CD4-positive, alpha-beta T cell (primary cell): ENCODE data around the gene RUNX2. TPM values are rescaled to one million over a fixed set of nuclear protein-coding genes. Genes with fewer than 3 reads are reported as not detected.

Experiments used
- ATAC-seq: fragments of 200-7000 bp; cut with Tn5 transposase; one replicate; pipeline ENCODE4 v1.10.0; 2022; ENCODE audit warnings: mild to moderate bottlenecking; ENCODE audit not compliant: poor library complexity
- CTCF ChIA-PET: fragments of 350-600 bp; sonication (Branson Sonifier 250); formaldehyde crosslinking; loops from one replicate; lab custom pipeline; 2021; ENCODE audit warnings: antibody characterized with exemption, inconsistent platforms; lab: Charles Lee
- POLR2A ChIA-PET: fragments of 350-600 bp; sonication (Branson Sonifier 250); formaldehyde crosslinking; loops from one replicate; lab custom pipeline; 2021; ENCODE audit warnings: antibody characterized with exemption, inconsistent platforms; lab: Charles Lee
- DNase-seq, 14 experiments: peaks; one replicate each; pipeline ENCODE4 v3.0.0-alpha.2; 2013 to 2020; ENCODE audit warnings: mixed read lengths in 2 of 14
- H3K27ac ChIP-seq, 2 donors: one replicate each; pipeline versions ENCODE4 v1.5.1 to v1.7.0; 2013; ENCODE audit warnings: low read length in 2 of 2, low read depth in 1 of 2, mild to moderate bottlenecking in 1 of 2
- H3K27me3 ChIP-seq, 2 experiments: 1 replicate in 1 of 2; 2 replicates in 1 of 2; pipeline versions ENCODE4 v1.6.1 to v1.7.0; 2013; ENCODE audit warnings: low read length in 2 of 2, control low read depth in 1 of 2, mild to moderate bottlenecking in 1 of 2, moderate library complexity in 1 of 2; ENCODE audit not compliant: insufficient read depth in 2 of 2, control insufficient read depth in 1 of 2
- H3K36me3 ChIP-seq: one replicate; pipeline ENCODE4 v1.6.1; 2013; ENCODE audit warnings: low read length, control low read depth; ENCODE audit not compliant: insufficient read depth
- H3K4me1 ChIP-seq: one replicate; pipeline ENCODE4 v1.6.1; 2013; ENCODE audit warnings: low read length, control low read depth; ENCODE audit not compliant: insufficient read depth
- H3K4me3 ChIP-seq: one replicate; pipeline ENCODE4 v1.5.1; 2013; ENCODE audit warnings: mild to moderate bottlenecking, low read length, moderate library complexity
- H3K9me3 ChIP-seq, 2 experiments: 1 replicate in 1 of 2; 2 replicates in 1 of 2; pipeline versions ENCODE4 v1.6.1 to v1.7.0; 2013; ENCODE audit warnings: low read length in 2 of 2, mild to moderate bottlenecking in 2 of 2, control low read depth in 1 of 2, moderate library complexity in 1 of 2; ENCODE audit not compliant: control insufficient read depth in 1 of 2, insufficient read depth in 1 of 2
- H3K27ac Mint-ChIP-seq: one replicate; pipeline ENCODE4 v1.8.0; 2020; ENCODE audit warnings: mixed read lengths
- H3K27me3 Mint-ChIP-seq: one replicate; pipeline ENCODE4 v1.8.0; 2021; ENCODE audit warnings: mixed read lengths
- H3K36me3 Mint-ChIP-seq: one replicate; pipeline ENCODE4 v1.8.0; 2021; ENCODE audit warnings: low read depth, mixed read lengths
- H3K4me1 Mint-ChIP-seq: one replicate; pipeline ENCODE4 v1.8.0; 2021; ENCODE audit warnings: low read depth, mixed read lengths
- H3K4me3 Mint-ChIP-seq: one replicate; pipeline ENCODE4 v1.8.0; 2020; ENCODE audit warnings: mild to moderate bottlenecking, mixed read lengths
- H3K9me3 Mint-ChIP-seq: one replicate; pipeline ENCODE4 v1.8.0; 2020; ENCODE audit warnings: mixed read lengths
- CTCF ChIP-seq: fragments of 200-600 bp; IDR thresholded peaks from one replicate; pipeline ENCODE4 v1.8.0; 2022; ENCODE audit warnings: antibody characterized with exemption, mild to moderate bottlenecking
- intact Hi-C, 2 experiments: fragments of 100-400 bp; cut with DNase I in 1 of 2; cut with micrococcal nuclease in 1 of 2; formaldehyde crosslinking; loops; one replicate each; pipeline versions ENCODE4 v1.15.1 to v1.9.0; 2023 to 2025; cut with DNase I, micrococcal nuclease
- total RNA-seq, 174 experiments: library from RNA in 2 of 174; stranded (reverse) in 2 of 174; gene quantifications; one replicate each; pipeline ENCODE4 v1.2.3 and lab custom pipeline; 2021 to 2026

The RUNX2 gene
- total RNA-seq, 2 experiments from 2014 or later: 17.5 to 18.0 TPM

- H3K4me3 ChIP-seq: peak overlapping the region; percentile 8
- H3K9me3 Mint-ChIP-seq: no peaks in the 10 kb centered on the region
- ChIA-PET POLR2A (interaction anchor here (1.0 to 1.2 kb wide), 4 partner anchors 15 to 98 kb away, joined by 4 to 5 read pairs (median 4); no protein-coding TSS in a partner anchor), CTCF (interaction anchor here (1.1 kb wide), 1 partner anchor 848 kb away, joined by 3 read pairs; no protein-coding TSS in a partner anchor)
- ATAC-seq (peak; percentile 74), DNase-seq (peak in 3 of 14 experiments; percentile 13 to 72 (median 18))
- H3K27ac Mint-ChIP-seq: peak overlapping the region; percentile 65
- peak overlapping the region; percentile 52 for H3K4me3 Mint-ChIP-seq
- no peaks in the 10 kb centered on the region for H3K27me3 Mint-ChIP-seq
- H3K9me3 ChIP-seq: no peaks in the 10 kb centered on the region
- intact Hi-C loops: no loop called here
- peaks cover 59% of the 10 kb centered on the region for H3K4me1 Mint-ChIP-seq
- no peak overlapping the region for H3K27ac ChIP-seq
- H3K36me3 ChIP-seq: no peaks in the 10 kb centered on the region
- no peaks in the 10 kb centered on the region for H3K36me3 Mint-ChIP-seq
- H3K27me3 ChIP-seq: no peaks in the 10 kb centered on the region
- no peaks in the 10 kb centered on the region for H3K4me1 ChIP-seq
- no peak for TF ChIP-seq CTCF
Measured at GRCh38 chr6:45323656-45324224, 4.4 kb upstream of the RUNX2 start.

- Histone ChIP-seq H3K36me3 (no peaks in the 10 kb centered on the region), H3K4me3 (no peak overlapping the region), H3K27ac (no peak overlapping the region), H3K27me3 (no peaks in the 10 kb centered on the region), H3K9me3 (no peaks in the 10 kb centered on the region), H3K4me1 (no peaks in the 10 kb centered on the region)
- Mint-ChIP-seq H3K9me3 (no peaks in the 10 kb centered on the region), H3K4me3 (no peak overlapping the region), H3K4me1 (peaks cover 75% of the 10 kb centered on the region), H3K27ac (peak overlapping the region; percentile 57), H3K27me3 (no peaks in the 10 kb centered on the region), H3K36me3 (no peaks in the 10 kb centered on the region)
- TF ChIP-seq CTCF: no peak
- ChIA-PET POLR2A (no interaction called here), CTCF (no interaction called here)
- intact Hi-C loops: no loop called here
- no peak for DNase-seq
- ATAC-seq: no peak
Measured at GRCh38 chr6:45326698-45327417, 1.3 kb upstream of the RUNX2 start.

DNA sequence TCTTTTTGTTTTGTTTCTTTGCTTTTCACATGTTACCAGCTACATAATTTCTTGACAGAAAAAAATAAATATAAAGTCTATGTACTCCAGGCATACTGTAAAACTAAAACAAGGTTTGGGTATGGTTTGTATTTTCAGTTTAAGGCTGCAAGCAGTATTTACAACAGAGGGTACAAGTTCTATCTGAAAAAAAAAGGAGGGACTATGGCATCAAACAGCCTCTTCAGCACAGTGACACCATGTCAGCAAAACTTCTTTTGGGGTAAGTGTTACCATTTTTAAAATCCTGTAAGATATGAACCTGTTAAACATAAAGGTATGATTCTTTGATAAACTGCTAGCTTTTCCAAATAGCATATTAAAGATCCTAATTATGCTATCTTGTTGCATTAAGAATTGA is 393 bp downstream of the RUNX2 start:
- H3K27ac ChIP-seq: no peak overlapping the region
- peak overlapping the region; percentile 54 for H3K27ac Mint-ChIP-seq
- H3K4me3 Mint-ChIP-seq: peak overlapping the region; percentile 75
- ChIA-PET POLR2A (interaction anchor here (1.1 to 1.2 kb wide), 2 partner anchors 9 to 50 kb away, joined by 4 to 5 read pairs; partner anchors contain the start of gene SUPT3H), CTCF (interaction anchor here (1.0 to 1.4 kb wide), 4 partner anchors 19 to 673 kb away, joined by 3 read pairs; no protein-coding TSS in a partner anchor)
- no peak for TF ChIP-seq CTCF
- H3K27me3 ChIP-seq: no peaks in the 10 kb centered on the region
- peak overlapping the region; percentile 32 for H3K4me3 ChIP-seq
- no peaks in the 10 kb centered on the region for H3K36me3 Mint-ChIP-seq
- no peaks in the 10 kb centered on the region for H3K4me1 ChIP-seq
- no peaks in the 10 kb centered on the region for H3K27me3 Mint-ChIP-seq
- ATAC-seq (peak; percentile 17), DNase-seq (no peak)
- H3K36me3 ChIP-seq: no peaks in the 10 kb centered on the region
- intact Hi-C loops: no loop called here
- no peaks in the 10 kb centered on the region for H3K9me3 Mint-ChIP-seq
- H3K9me3 ChIP-seq: no peaks in the 10 kb centered on the region
- peaks cover 64% of the 10 kb centered on the region for H3K4me1 Mint-ChIP-seq
